Mucosa of descending colon (tissue), 3 donors: Measurements from ENCODE around the gene HUS1. TPM values are rescaled to one million over a fixed set of nuclear protein-coding genes. Genes with fewer than 3 reads are reported as not detected.
A peak's percentile ranks its signal among the peaks of the same experiment; 100 is the strongest.

ENCODE experiments used
- ATAC-seq: fragments of 200-7000 bp; cut with Tn5 transposase; one replicate; pipeline ENCODE4 v1.9.1; 2020; ENCODE audit warnings: mild to moderate bottlenecking, moderate library complexity
- DNase-seq, 3 donors: peaks; one replicate each; pipeline ENCODE4 v3.0.0-alpha.2; 2020
- H3K36me3 ChIP-seq: fragments of 200-600 bp; one replicate; pipeline ENCODE4 v1.8.0; 2021; ENCODE audit warnings: low read depth, mild to moderate bottlenecking
- H3K4me1 ChIP-seq: fragments of 200-600 bp; one replicate; pipeline ENCODE4 v1.8.0; 2021; ENCODE audit warnings: low read depth, mild to moderate bottlenecking
- H3K4me3 ChIP-seq: fragments of 200-600 bp; one replicate; pipeline ENCODE4 v1.8.0; 2021; ENCODE audit warnings: mild to moderate bottlenecking
- H3K9me3 ChIP-seq: fragments of 200-600 bp; one replicate; pipeline ENCODE4 v1.8.0; 2021; ENCODE audit warnings: mild to moderate bottlenecking
- intact Hi-C, 2 donors: fragments of 100-400 bp; cut with DNase I in 1 of 2; cut with micrococcal nuclease in 1 of 2; formaldehyde crosslinking; loops; one replicate each; pipeline versions ENCODE4 v1.11.0 to v1.11.1; 2022; cut with DNase I, micrococcal nuclease
- long read RNA-seq, 2 donors: library from polyadenylated mRNA; unstranded; transcript quantifications; one replicate each; pipeline ENCODE4 v2.0.0, GENCODE V29; 2019 to 2021
- total RNA-seq, 3 donors: library from RNA; stranded (reverse); fragmentation: NEBNext Ultra II Directional in 2 of 3; extraction: Animal tissue kit (Norgen Biotek cat#: 25700) in 2 of 3; gene quantifications; one replicate each; pipeline versions ENCODE4 v1.2.1 to v1.2.4, GENCODE V29; 2021 to 2023
- TF ChIP-seq, protein P1 (sequence below): fragments of 200-600 bp; IDR thresholded peaks from one replicate; pipeline ENCODE4 v1.8.0; 2022; ENCODE audit warnings: antibody characterized with exemption, mild to moderate bottlenecking
- donor health status: DM: no; HTN: no; CAD: no; lungs with moderate emphysema.
- donor health status: DM: no; HTN: no; CAD: no.
- donor health status: DM: no; HTN: yes; CAD: no.

Gene HUS1
- total RNA-seq: 10 to 100 TPM; 44.8 to 53.7 (median 47.4) TPM
- long read RNA-seq, donor 1, transcript HUS1-201 (8 exons, 2,935 nt): major isoform, 11 of 31 reads
- long read RNA-seq, donor 1, partial matches to known transcripts: 2 of 31 reads
- long read RNA-seq, donor 1, other reads (novel, unspliced or antisense): 16 of 31 reads
- long read RNA-seq, donor 2, partial matches to known transcripts: 0 of 18 reads
- long read RNA-seq, donor 2, other reads (novel, unspliced or antisense): 9 of 18 reads

DNA sequence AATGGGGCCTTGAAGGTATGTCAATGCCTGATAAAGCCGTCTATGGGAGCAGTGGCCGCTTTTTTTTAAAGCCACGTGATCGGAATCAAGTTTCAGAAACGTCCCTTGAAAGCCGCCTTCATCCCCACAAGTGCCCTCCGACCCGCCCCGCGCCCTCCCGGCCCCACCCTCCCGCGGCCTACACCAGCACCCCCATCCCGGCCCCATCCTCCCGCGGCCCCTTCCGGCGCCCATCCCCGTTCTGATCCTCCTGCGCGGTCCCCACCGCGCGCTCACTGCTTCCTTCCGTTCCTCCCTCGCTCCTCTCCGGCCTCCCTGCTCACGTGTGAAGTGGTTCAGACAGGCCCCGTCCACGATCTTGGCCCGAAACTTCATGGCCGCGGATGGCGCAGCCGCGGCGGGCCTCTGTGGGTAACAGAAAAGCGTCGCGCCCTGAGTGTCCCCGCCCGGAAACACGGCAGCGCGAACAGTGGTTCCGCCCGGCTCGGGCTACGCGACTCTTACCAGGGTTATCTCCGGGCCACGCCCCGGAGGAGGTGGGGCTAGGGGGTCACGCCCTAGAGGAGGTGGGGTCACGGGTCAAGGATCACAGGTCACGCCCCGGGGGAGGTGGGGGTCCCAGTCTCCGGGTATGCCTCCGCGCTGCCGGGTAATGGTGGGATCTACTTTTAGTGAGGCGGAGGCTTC is at the start of gene HUS1:
Gene HUS1 (minus strand): TSS at position 471 of the 687 bp plus-strand sequence. CDS start 96 bp downstream, at position 375.
- DNase-seq: peak; percentile 93 to 96 (median 94)
- Histone ChIP-seq H3K4me3 (peak within 1 kb of the TSS; percentile 39), H3K4me1 (peaks cover 9% of the 10 kb centered on the region), H3K9me3 (no peaks in the 10 kb centered on the region), H3K36me3 (peaks cover 4% of the 10 kb centered on the region)
- intact Hi-C loops: no loop called here
- TF ChIP-seq, protein P1, sequence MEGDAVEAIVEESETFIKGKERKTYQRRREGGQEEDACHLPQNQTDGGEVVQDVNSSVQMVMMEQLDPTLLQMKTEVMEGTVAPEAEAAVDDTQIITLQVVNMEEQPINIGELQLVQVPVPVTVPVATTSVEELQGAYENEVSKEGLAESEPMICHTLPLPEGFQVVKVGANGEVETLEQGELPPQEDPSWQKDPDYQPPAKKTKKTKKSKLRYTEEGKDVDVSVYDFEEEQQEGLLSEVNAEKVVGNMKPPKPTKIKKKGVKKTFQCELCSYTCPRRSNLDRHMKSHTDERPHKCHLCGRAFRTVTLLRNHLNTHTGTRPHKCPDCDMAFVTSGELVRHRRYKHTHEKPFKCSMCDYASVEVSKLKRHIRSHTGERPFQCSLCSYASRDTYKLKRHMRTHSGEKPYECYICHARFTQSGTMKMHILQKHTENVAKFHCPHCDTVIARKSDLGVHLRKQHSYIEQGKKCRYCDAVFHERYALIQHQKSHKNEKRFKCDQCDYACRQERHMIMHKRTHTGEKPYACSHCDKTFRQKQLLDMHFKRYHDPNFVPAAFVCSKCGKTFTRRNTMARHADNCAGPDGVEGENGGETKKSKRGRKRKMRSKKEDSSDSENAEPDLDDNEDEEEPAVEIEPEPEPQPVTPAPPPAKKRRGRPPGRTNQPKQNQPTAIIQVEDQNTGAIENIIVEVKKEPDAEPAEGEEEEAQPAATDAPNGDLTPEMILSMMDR: no peak
- peak; percentile 100 for ATAC-seq

DNA sequence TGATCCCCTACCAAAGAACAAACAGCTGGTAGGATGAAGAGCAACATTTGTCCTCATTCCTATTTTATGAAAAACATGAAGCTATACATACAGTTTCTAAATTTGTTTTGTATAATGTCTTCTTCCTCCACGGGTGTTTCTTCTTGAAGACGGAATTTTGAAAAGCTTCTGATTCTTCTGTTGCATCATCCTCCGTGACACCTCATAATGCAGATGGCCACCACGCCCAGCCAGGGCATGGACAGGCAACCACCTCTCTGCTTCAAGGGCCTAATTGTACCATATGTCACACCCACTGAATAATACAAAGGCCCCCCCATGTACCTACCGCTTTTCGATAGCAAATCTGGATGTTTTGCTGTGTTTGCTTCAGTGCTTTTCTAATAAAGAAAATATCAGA is 49.5 kb upstream of the HUS1 start, which contains the start of gene SUN3:
Gene SUN3 (minus strand): TSS at position 170 of the 400 bp plus-strand sequence. CDS start 169 bp downstream, at position 1.
- no peak within 1 kb of the TSS for H3K4me3 ChIP-seq
- no peaks in the 10 kb centered on the region for H3K9me3 ChIP-seq
- TF ChIP-seq, protein P1: no peak
- no peaks in the 10 kb centered on the region for H3K36me3 ChIP-seq
- no peak for ATAC-seq
- intact Hi-C loops: no loop called here
- DNase-seq: no peak
- H3K4me1 ChIP-seq: no peaks in the 10 kb centered on the region

DNA sequence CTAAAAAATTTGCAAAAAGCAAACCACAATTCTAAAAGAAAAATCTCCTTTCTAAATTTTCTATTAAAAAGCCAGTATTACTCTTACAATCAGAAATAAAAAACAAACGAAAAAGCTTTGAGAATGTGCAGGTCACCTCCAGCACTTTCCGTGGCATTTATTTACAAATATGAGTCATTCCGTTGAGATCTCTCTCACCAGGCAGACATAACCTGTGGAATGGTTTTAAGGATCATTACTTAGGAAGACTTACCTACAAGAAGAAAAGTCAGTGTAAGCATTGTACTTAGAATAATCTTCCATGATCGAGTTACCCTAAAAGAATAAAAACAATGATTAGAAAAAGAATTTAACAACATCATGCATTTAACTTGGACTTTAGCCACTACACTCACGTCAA is 46.2 kb upstream of the HUS1 start:
- no peak overlapping the region for H3K4me3 ChIP-seq
- intact Hi-C loops: no loop called here
- TF ChIP-seq, protein P1: no peak
- no peaks in the 10 kb centered on the region for H3K4me1 ChIP-seq
- ATAC-seq: no peak
- no peaks in the 10 kb centered on the region for H3K9me3 ChIP-seq
- H3K36me3 ChIP-seq: no peaks in the 10 kb centered on the region
- no peak for DNase-seq

DNA sequence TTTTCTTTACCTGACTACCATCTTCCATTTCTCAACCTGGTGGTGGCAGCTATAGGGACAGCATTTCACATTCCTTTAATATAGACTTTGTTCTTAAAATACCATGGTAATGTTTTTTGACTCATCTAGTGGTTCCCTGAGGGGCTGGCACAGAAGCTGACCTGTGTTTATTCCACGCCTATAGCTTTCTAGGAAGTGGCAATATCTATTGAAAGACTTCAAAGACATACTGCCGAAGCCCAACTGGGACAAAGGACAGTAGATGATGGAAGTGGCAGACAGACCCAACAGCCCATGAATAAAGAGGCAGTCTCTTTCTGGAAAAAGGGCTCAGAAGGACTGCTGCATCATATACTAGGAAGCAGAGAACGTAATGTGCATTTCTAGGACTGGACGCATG is 38.3 kb upstream of the HUS1 start:
- ATAC-seq (no peak), DNase-seq (no peak)
- H3K36me3 ChIP-seq: no peaks in the 10 kb centered on the region
- no peak overlapping the region for H3K4me3 ChIP-seq
- TF ChIP-seq, protein P1: no peak
- intact Hi-C loops: no loop called here
- H3K9me3 ChIP-seq: no peaks in the 10 kb centered on the region
- no peaks in the 10 kb centered on the region for H3K4me1 ChIP-seq

DNA sequence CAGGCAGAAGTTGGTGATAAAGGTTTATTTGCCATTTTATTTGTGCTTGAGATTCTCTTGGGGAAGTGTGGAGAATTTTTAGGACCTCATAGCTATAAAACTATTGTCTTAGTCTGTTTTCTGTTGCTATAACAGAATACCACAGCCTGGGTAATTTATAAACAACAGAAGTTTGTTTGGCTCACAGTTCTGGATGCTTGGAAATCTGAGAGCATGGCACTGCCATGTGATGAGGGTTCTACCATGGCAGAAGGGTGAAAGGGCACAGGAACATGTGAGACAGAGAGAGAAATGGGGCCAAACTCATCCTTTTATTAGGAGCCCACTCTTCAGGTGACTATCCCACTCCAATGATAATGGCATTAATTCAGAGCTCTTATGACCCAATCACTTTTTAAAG is 37.2 kb upstream of the HUS1 start:
- TF ChIP-seq, protein P1: no peak
- Histone ChIP-seq H3K36me3 (no peaks in the 10 kb centered on the region), H3K9me3 (no peaks in the 10 kb centered on the region), H3K4me1 (no peaks in the 10 kb centered on the region), H3K4me3 (no peak overlapping the region)
- no peak for ATAC-seq
- DNase-seq: no peak
- intact Hi-C loops: no loop called here
